ENCODE data around the gene DUXB.

Gene DUXB

DNA sequence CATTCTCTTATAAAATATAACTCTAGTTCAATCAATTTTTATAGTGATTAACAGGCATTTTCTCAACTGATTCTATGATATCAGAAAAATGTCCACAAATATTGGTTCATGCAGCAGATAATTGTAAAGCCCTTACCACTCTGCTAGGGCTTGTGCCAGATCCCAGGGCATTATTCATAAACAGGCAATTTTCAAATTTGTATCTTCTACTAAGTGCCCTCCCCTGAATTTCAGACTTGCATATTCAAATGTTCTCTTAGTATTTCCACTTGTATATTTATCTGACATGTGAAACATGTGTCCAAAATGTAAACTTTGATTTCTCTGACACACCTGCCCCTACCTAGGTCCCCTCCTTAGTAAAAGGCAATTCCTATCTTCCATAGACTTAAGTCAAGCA, 33.8 kb downstream of the DUXB start:
- DNase-seq (ENCODE audit: low read depth, low spot score): no peak

DNA sequence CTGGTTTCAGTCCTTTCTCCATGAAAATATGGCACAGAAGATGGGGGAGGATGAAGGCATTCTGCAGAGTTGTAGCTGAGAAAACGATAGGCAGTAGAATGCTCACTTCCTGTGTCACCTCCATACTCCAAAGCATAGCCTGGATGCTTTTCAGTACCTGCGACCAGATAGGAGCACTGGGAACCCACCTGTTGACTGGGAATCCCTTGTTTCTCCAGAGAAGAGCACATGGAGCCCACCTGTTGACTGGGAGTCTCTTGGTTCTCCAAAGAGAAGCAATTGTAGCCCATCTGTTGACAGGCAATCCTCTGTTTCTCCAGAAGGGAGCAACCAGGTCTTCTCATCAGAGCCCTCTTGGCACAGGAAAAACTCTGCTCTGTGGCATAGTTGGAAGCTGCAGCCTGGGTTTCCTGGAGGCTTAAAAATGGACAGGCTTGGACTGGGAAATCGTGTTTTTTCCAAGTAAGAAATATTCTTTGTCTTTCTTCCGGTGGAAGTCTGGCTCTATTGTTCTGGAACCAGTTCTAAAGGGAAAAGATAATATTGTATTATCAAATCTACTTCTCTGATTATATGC, 40.4 kb downstream of the DUXB start:
- no peak for DNase-seq (ENCODE audit: low read depth, low spot score)
- H3K27ac ChIP-seq: no peak overlapping the region

More for the DNA sequence above, 33.8 kb downstream of the DUXB start:
- no peak overlapping the region for H3K27ac ChIP-seq

DNA sequence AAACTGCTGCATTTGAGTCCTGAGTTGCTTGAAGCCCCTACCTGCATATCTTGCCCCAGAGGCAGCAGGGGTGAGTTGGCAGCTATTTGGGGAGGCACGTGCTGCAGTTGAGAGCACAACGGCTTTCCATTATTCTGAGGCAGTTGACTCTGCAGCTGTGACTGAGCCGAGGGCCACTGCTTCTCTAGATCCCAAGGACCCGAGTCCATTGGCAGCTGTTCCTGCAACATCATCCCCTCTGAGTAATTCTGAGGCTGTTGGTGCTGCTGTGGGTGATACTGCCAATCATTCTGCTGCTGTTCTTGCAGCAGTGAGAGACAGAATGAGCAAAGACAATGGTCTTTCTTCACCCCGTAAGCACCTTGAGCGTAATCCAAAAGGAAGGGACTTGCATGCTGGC, 40.9 kb downstream of the DUXB start:
- DNase-seq (ENCODE audit: low read depth, low spot score): no peak
- H3K27ac ChIP-seq: no peak overlapping the region

DNA sequence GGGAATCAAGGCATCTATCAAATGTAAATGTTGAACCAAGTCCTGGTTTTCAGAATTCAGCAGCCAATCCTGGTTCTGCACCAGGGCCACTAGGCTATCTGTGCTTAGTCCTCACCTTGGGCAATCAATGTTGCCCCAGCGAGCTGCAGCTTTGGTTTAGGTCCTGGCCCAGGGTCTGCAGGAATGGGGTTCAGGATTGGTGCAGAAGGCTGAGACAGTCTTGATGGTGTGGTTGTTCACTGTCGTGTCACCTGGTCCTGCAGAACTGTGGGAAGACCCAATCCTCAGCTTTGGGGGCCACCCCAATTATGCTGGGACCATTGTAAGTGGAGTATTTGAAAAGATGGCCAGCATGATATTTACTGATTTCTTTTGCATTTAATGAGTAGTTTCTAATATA, 43.1 kb downstream of the DUXB start:
- DNase-seq (ENCODE audit: low read depth, low spot score): no peak
- no peak overlapping the region for H3K27ac ChIP-seq

DNA sequence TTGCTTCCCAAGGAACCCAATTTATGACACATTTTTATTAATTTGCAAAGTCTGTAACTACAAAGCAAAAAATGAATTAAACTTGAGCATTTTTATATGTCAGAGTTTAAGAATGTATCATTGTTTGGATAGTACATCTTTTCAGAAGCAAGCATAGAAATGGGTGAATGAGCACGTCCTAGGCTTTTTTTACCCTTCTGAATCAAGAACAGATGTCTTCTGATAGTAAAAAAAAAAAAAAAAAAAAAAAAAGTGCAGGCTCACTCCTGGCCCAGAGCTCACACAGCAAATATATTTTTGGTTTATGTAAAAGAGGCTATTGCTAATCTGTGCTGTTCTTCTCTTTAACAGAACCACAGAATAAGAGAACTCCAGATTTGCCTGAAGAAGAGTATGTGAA, 47.3 kb downstream of the DUXB start:
- no peak for DNase-seq (ENCODE audit: low read depth, low spot score)
- no peak overlapping the region for H3K27ac ChIP-seq

DNA sequence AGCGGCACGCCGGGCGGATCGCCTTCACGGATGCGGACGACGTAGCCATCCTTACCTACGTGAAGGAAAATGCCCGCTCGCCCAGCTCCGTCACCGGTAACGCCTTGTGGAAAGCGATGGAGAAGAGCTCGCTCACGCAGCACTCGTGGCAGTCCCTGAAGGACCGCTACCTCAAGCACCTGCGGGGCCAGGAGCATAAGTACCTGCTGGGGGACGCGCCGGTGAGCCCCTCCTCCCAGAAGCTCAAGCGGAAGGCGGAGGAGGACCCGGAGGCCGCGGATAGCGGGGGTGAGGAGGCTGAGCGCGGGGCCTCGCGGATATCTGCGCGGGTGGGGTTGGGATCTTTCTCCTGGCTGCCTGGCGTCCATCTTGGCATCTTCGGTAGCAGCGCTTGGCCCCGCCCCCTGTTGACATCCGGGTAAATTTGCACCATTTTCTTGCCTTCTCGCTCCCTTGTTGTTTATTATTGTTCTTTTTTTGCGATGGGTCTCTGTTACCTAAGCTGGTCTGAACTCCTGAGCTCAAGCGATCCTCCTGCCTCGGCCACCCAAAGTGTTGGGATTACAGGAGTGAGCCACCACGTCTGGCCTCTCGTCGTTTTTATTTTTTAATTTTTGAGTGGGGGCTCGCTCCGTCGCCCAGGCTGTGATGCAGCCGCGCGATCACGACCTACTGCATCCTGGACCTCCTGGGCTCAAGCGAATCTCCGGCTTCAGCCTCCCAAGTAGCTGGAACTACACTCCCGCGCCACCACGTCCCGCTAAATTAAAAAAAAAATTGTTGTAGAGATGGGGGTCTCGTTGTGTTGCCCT, 52.8 kb downstream of the DUXB start:
- H3K27ac ChIP-seq: peak overlapping the region; percentile 89
- no peak for DNase-seq (ENCODE audit: low read depth, low spot score)

DNA sequence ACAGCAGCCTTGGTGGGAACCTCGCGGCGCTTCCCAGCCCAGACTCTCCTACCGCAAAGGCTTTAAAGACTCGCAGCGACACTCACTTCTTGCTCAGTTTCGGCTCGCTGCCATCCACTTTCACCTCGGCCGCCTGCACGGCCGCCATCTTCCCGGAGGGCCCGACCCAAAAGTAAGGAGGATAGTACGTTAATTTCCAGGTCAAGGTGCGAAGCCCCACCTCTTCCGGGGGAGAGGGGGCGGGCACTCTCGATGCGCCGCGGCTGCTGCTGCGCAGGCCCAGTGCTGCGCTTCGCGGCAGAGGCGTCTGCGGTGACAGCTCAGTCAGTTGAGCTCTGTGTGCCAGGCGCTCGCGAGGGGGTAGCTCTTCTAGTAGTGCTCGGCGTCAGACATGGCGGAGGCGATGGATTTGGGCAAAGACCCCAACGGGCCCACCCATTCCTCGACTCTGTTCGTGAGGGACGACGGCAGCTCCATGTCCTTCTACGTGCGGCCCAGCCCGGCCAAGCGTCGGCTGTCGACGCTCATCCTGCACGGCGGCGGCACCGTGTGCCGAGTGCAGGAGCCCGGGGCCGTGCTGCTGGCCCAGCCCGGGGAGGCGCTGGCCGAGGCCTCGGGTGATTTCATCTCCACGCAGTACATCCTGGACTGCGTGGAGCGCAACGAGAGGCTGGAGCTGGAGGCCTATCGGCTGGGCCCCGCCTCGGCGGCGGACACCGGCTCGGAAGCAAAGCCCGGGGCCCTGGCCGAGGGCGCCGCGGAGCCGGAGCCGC, 53.6 kb downstream of the DUXB start, which contains the start of the genes KARS1 and TERF2IP:
KARS1 (minus strand) TSS at position 174 of the 773 bp plus-strand sequence; CDS start at position 148, 26 bp downstream.
TERF2IP (plus strand) TSS at position 282 of the 773 bp plus-strand sequence; CDS start at position 392, 110 bp downstream.
- DNase-seq (ENCODE audit: low read depth, low spot score): peak; percentile 74
- H3K27ac ChIP-seq: peak within 1 kb of the TSS; percentile 89

DNA sequence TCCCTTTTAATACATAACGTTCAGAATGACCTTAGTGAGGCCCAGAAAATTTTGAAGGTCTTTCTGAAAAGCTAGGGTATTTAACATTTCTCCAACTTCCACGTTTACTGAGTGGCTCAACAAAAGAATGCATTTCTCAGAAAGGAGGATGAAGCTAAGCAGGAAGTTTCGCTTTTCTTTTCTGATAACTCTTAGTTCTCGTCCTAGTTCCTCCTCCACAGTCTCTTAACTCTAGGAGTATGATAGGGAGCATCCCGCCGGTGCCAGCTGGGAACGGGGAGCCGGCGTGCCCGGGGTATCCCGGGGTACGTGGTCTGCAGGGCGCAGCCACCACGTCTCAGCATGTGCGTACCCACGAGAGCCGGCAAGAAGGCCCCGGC, 54.2 kb downstream of the DUXB start:
- H3K27ac ChIP-seq: peak overlapping the region; percentile 89
- no peak for DNase-seq (ENCODE audit: low read depth, low spot score)

DNA sequence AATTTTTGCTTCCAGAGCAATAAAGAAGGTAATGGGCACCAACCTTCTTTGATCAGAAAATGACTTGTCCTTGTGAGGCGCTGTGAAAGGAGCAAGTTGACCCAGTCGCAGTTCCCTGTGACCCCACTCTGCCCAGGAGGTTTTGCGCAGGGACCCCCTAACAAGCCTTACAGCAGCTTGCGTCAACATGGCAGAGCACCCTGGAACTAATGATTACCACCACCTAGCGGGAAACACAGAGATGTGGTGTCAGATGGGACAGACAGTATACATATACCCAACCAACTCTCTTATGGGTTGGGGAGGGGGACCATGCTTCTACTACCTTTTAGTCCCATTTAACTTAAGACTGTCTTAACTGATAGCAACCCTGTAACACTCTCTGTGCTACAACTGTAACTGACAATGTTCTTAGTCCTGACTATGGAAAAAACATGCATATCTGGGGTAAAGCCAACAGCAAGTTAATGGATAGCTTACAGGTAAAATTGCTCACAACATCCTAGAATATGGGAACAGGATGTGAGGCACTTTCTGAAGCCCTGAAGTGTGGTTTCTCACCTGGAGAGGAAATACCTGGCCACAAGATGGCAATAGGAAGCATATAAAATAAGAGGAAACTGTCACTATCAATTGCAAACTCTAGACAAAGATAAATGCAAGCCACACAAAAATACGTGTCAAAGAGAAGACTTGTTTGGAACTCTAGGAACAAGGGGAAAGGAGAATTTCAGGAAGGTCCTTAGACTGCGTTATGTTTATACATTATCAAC, 56.8 kb downstream of the DUXB start:
- no peak for DNase-seq (ENCODE audit: low read depth, low spot score)
- no peak overlapping the region for H3K27ac ChIP-seq

All from epithelial cell of prostate (primary cell).